Forelimb muscle (tissue), 1 donor: ENCODE data around the gene CCDC116. TPM values are rescaled to one million over a fixed set of nuclear protein-coding genes. Genes with fewer than 3 reads are reported as not detected.

Experiments
- DNase-seq: peaks from one replicate; pipeline ENCODE4 v3.0.0-alpha.2; 2013; ENCODE audit warnings: low read depth
- polyA plus RNA-seq: library from polyadenylated mRNA; unstranded; fragments of 120-200 nt; gene quantifications from one replicate; pipeline ENCODE4 v1.2.1, GENCODE V29; 2013; ENCODE audit not compliant: insufficient read length

CCDC116 gene
- polyA plus RNA-seq, 1 donor = 0.51 TPM

DNA sequence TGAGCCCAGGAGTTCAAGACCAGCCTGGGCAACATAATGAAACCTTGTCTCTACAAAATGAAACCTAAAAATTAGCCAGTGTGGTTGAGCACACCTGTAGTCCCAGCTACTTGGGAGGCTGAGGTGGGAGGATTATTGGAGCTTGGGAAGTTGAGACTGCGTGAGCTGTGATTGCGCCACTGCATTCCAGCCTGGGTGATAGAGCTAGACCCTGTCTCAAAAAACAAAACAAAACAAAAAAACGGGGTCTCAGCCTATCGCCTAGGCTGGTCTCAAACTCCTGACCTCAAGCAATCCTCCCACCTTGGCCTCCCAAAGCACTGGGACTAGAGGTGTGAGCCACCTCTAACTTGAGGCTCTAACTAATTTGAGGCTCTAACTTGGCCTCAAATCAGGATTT is 46.8 kb downstream of the CCDC116 start:
- no peak for DNase-seq

DNA sequence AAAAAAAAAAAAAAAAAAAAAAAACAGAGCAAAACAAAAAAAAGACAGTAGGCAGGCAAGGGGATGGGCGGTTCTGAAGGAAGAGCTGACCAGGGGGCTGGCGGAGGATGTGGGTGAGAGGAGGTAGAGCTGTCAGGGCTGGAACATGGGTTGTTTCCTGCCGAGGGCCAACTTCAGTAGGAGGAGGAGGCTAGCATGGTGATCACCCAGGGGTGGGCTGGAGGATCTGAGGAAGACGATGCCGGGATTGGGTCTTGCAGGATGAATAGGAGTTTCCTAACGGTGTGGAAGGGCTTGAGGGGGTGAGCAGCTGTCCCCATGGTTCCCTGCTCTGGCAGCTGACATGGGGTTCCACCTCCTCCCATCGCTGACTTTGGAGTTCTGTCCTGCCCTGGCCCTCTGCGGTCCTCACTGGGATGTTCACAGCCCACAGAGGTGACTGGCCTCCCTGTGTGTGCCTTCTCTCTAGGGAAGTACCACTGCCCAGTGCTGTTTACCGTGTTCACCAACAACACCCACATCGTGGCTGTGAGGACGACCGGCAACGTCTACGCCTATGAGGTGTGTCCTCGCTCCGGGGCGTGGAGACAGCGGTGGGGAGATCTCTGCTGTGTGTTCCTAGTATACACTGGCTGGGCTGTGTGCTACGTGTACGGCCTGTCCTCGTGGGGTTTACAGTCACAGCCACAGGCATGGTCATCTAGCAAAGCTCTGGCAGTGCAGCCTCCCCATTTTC is 48.4 kb downstream of the CCDC116 start:
- DNase-seq = no peak

DNA sequence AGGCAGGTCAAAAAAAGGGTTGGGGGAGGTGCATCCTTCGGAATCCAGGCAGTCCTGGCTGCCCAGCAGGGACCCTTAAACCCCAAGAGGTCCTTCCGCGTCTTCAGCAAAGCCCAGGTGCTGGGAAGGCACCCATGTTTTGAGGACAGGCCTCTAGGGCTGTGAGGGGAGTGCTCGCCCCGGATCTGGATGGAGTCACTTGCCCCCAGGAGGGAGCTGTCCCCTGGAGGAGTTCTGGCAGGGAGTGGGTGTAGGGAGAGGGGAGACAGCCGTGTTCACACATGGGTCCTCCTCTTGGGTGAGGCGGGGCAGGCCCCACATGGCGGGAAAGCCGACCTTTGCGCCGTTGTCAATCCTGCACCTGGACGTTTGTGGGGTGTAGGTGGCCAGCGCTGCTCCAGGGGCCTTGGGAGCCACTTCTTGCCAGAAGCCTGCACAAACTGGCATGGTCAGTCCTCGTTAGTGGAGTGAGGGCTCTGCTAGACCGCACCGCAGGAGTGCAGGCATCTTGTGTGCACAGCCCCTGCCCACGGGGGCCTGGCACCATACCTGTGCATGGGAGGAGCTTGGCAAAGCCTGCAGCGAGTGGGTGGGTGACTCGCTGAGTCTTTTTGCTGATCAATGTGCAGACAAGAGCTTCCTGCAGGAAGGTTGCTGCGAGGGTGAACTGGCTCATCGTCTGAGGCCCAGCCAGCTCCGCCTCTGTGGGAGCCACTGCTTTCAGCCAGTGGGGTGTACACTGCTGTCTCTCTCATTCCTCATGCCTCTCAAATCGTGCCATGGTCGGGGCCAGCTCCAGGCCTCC is 49.2 kb downstream of the CCDC116 start:
- no peak for DNase-seq

DNA sequence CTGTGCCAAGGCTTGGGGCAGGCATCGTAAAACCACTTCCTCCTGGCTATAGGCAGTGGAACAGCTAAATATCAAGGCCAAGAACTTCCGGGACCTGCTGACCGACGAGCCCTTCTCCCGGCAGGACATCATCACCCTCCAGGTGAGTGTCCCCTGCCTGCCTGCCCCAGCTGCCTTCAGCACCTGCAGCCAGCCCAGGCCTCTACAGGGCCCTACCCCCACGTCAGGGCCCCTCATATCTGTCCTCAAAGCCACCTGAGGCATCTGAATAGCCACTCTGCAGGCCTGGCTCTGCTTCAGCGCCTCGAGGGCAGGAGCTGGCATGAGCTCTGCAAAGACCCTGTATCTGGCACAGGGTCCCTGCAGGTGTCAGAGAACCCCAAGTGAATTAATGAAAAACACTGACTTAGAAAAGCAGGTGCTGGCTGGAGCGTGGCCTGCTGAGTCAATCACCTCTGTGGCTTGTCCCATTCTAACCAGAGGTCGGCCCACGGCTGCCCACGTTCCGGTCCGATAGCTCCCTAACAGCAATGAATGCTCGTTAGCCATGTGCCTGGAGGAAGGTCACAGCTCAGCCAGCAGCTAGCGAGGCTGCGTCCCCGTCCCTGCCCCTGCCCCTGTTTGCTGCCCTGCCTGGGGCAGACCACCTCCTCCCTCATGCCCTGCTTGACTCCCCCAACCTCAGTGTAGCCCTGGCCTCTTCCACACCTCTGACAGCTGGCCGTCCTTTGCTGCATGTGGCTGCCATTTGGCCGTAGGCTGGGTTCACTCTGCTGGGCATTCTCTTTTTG is 50.0 kb downstream of the CCDC116 start:
- DNase-seq = no peak

DNA sequence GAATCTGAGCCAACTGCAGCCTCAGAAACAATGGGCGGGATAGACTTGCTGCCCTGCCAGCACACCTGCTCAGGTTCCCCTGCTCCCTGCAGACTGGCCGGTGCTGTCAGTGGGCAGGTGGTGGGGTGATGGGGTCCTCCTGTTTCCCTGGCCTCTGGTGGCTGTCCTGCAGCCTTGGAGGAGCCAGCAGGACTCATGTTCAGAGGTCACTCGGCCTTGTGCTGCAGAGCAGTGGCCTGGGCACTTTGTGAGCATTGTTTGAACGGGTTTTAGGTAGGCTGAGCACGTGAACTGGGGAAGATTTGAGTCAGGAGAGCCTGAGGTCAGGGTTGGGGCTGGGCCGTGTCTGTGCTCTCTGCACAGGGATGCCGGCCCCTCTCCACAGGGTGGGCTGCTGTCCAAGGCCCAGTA is 50.8 kb downstream of the CCDC116 start:
- no peak for DNase-seq

DNA sequence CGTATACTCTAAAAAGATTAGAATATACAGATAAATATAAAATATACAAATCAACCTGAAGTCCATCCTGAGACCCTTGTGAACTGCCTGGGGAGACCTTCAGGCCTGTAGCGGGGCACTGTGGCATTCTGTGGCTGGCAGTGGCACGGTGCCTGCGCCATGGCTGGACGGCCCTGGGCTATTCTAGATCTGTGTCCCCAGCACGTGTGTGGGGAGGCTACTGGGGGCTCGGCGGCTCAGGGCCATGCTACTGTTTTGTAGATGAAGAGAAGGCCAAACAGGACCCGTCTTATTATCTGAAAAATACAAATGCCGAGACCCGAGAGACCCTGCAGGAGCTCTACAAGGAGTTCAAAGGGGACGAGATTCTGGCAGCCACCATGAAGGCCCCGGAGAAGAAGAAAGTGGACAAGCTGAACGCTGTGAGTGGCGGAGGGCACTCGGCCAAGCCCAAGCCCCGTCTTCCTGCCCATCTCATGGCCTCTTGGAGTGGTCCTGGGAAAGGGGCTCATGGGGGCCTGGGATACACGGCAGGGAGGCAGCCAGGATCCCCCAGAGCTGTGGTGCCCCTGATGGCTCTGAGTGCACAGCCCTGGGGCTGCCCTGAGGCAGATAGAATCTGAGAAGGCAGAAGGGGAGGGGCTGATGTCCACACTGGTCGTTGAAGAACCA is 52.1 kb downstream of the CCDC116 start:
- no peak for DNase-seq

DNA sequence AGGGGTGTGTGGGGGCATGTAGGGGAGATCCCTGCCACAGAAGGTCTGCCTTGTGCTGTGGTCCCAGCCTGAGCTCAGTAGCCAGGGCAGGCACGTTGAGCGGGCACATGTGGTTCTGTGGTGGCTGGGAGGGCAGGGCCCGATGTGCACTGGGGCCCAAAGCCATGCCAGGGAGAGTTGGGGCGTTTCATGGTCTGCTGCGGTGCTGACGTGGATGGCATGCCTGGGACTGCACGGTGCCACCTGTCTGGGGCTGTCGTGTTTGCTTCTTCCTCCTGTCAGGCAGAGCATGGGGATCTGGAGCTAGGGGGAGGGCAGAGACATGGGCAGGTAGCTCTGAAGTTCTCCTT is 52.6 kb downstream of the CCDC116 start:
- DNase-seq = no peak

DNA sequence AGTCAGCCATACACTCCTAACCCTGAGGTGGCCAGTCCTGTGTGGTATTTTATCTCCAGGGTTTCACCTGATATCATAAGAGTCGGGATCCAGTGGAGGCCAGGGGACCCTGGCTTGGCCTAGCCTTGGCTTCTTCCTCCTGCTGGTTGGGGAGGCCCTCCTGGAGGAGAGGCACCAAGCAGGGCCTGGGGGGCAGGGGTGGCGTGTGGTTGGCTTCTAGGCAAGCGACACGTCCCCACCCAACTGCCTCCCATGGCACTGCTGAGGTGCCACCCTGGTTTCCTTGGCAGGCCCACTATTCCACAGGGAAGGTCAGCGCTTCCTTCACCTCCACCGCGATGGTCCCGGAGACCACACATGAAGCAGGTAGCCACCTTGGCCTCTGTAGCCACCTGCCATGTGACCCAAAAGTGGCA is 53.6 kb downstream of the CCDC116 start:
- no peak for DNase-seq

Other genes with a start within 250 kb of the CCDC116 start
- not detected for gene RIMBP3B, start 249.0 kb upstream of the CCDC116 start, polyA plus RNA-seq
- 4.6 TPM for gene HIC2, start 215.4 kb upstream of the CCDC116 start, polyA plus RNA-seq
- 0.51 TPM for gene TMEM191C, start 165.4 kb upstream of the CCDC116 start, polyA plus RNA-seq
- gene RIMBP3C, start 81.3 kb upstream of the CCDC116 start, polyA plus RNA-seq = 0.35 TPM
- 36.8 TPM for gene UBE2L3, start 65.0 kb upstream of the CCDC116 start, polyA plus RNA-seq
- gene YDJC, start 2.7 kb upstream of the CCDC116 start, polyA plus RNA-seq = 4.9 TPM
- gene SDF2L1, start 9.5 kb downstream of the CCDC116 start, polyA plus RNA-seq = 6.4 TPM
- 28.6 TPM for gene PPIL2, start 33.3 kb downstream of the CCDC116 start, polyA plus RNA-seq
- 18.6 TPM for gene YPEL1, start 103.0 kb downstream of the CCDC116 start, polyA plus RNA-seq
- 138 TPM for gene MAPK1, start 234.9 kb downstream of the CCDC116 start, polyA plus RNA-seq